GM12801 (cell line): Measurements from ENCODE around the gene DCUN1D5.

Experiments
- CTCF ChIP-seq: IDR thresholded peaks from one replicate; pipeline ENCODE4 v1.5.1; 2011; ENCODE audit warnings: control low read depth; ENCODE audit not compliant: insufficient read length; ENCODE audit errors: extremely low read depth

The DCUN1D5 gene

GRCh38 chr11:103091801-103092524 is at the start of gene DCUN1D5:
Gene DCUN1D5 (minus strand): TSS chr11:103092160. CDS start chr11:103091872, 288 bp downstream.
- no peak for TF ChIP-seq CTCF

GRCh38 chr11:103125462-103125861 is 33.5 kb upstream of the DCUN1D5 start:
- no peak for TF ChIP-seq CTCF

- no peak for TF ChIP-seq CTCF
These were observed 22.9 kb upstream of the DCUN1D5 start for GRCh38 chr11:103114836-103115235.

GRCh38 chr11:103112364-103112763 is 20.4 kb upstream of the DCUN1D5 start:
- TF ChIP-seq CTCF = no peak

- TF ChIP-seq CTCF = no peak
These were observed 19.4 kb upstream of the DCUN1D5 start for GRCh38 chr11:103111400-103111799.

GRCh38 chr11:103110391-103110790 is 18.4 kb upstream of the DCUN1D5 start:
- TF ChIP-seq CTCF = no peak

GRCh38 chr11:103109818-103110388 is 17.9 kb upstream of the DCUN1D5 start:
- TF ChIP-seq CTCF = no peak
